HG03159 (cell line): Measurements from ENCODE around the gene TEX48.

ENCODE experiments used
- ATAC-seq: cut with Tn5 transposase; IDR thresholded peaks from one replicate; pipeline ENCODE4 v1.9.1; 2021; ENCODE audit warnings: mild to moderate bottlenecking, moderate library complexity; ENCODE audit not compliant: unreplicated experiment

The TEX48 gene

GRCh38 chr9:114681594-114682332 lies at the start of gene TEX48:
Gene TEX48, minus strand, starts transcription at chr9:114682192. Its CDS starts 10,469 bp downstream, at chr9:114671723.
- ATAC-seq: peak; percentile 79

- ATAC-seq: no peak
Observed at GRCh38 chr9:114731701-114732100, 49.7 kb upstream of the TEX48 start.

DNA sequence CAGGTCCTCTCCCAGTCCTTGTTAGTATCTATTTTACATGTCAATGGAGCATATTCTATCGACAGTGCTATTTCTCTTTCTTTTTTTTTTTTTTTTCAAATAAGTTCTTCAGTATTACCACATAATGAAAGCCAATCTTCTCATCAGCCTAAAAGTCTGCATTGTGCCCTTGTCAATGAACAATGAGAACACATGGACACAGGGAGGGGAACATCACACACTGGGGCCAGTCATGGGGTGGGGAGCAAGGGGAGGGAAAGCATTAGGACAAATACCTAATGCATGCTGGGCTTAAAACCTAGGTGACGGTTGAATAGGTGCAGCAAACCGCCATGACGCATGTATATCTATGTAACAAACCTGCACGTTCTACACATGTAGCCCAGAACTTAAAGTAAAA lies 47.7 kb upstream of the TEX48 start:
- ATAC-seq: no peak

GRCh38 chr9:114725930-114726329 lies 43.9 kb upstream of the TEX48 start:
- ATAC-seq: no peak

DNA sequence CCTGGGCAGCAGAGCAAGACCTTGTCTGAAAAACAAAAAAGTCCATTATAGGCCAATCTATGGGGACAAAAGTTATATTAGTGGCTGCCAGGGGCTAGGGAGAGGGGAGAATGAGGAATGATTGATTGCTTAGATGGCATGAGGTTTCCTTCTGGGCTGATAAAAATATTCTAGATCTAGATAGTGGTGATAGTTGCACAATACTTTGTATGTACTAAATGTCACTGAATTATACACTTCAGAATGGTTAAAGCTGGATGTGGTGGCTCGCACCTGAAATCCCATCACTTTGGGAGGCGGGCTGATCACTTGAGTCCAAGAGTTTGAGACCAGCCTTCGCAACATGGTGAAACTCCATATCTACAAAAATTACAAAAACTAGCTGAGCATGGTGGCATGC lies 42.8 kb upstream of the TEX48 start:
- no peak for ATAC-seq

GRCh38 chr9:114723931-114724330 lies 41.9 kb upstream of the TEX48 start:
- ATAC-seq: no peak

GRCh38 chr9:114722937-114723620 lies 41.1 kb upstream of the TEX48 start:
- ATAC-seq: no peak

- ATAC-seq: no peak
Observed at GRCh38 chr9:114722081-114722621, 40.2 kb upstream of the TEX48 start.

GRCh38 chr9:114721491-114722079 lies 39.6 kb upstream of the TEX48 start:
- no peak for ATAC-seq

DNA sequence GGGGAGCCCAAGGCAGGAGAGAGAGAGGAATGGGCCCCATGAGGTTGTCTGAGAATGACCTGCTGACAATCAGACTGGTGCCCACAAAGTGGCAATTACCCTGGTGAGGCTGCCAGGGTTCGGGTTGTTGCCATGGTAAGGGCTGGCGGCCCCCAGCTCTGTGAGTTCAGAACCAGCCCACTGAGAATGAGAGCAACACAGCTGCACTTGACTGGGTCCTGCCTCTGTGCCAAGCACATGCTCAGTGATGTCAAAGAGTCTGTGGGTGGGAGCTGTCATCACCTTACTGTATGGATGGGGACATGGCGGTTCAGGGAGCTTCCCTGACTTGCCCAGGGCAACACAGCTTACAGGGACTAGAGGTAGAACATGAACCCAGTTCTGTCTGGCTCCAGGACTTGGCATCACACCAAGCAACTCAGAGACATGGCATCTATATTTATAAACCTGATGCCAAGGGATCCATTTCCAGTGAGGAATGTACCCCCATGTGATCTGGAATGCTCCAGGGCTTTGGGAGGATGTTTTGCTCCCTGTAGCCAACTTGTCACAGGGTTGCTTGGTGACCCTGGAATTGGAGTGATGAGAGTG lies 38.2 kb upstream of the TEX48 start:
- no peak for ATAC-seq

- no peak for ATAC-seq
Observed at GRCh38 chr9:114719290-114719689, 37.3 kb upstream of the TEX48 start.

GRCh38 chr9:114718801-114719221 lies 36.8 kb upstream of the TEX48 start:
- ATAC-seq: no peak

DNA sequence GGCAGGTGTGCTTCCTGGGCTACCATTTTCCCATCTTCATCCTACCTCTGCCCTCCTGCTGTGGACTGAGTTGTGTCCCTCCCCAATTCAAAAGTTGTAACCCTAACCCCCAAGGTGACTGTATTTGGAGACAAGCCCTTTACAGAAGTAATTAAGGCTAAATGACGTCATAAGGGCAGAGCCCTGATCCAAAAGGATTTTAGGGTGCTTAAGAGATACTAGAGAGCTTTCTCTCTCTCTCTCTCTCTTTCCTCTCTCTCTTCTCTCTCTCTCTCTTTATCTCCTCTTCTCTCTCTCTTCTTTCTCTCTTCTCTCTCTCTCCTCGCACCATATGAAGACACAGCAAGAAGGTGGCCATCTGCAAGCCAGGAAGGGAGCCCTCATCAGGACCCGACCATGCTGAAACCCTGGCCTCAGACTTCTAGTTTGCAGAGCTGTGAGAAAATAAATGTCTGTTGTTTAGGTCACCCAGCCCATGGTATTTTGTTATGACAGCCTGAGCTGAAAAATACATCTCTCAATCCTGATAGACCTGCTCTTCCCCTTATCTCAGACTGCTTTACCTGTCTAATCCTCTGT lies 36.0 kb upstream of the TEX48 start:
- ATAC-seq: no peak

DNA sequence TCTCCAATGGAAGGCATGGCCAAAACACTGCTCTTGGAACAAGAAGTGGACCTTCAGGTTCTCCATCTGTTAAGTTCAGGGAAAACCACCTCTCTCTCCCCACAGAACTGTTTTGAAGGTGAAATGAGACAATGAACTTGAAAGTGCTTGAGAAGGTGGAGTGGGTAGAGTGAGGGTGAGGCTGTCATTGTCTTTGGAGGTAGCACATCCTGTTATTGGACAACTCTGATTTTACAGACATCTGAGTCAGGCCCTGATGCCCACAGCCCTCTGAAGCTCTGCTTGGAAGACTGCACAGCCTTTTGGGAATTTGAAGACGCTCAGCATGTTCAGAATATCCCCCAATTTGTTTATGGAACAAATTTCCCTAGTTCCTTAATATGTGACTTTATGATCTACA lies 27.6 kb upstream of the TEX48 start:
- ATAC-seq: no peak

- ATAC-seq: no peak
Observed at GRCh38 chr9:114706711-114707110, 24.7 kb upstream of the TEX48 start.

- no peak for ATAC-seq
Observed at GRCh38 chr9:114701988-114702387, 20.0 kb upstream of the TEX48 start.

GRCh38 chr9:114697951-114698351 lies 16.0 kb upstream of the TEX48 start:
- no peak for ATAC-seq

- peak; percentile 71 for ATAC-seq
Observed at GRCh38 chr9:114696814-114697544, 15.0 kb upstream of the TEX48 start.

- no peak for ATAC-seq
Observed at GRCh38 chr9:114695948-114696347, 14.0 kb upstream of the TEX48 start.

DNA sequence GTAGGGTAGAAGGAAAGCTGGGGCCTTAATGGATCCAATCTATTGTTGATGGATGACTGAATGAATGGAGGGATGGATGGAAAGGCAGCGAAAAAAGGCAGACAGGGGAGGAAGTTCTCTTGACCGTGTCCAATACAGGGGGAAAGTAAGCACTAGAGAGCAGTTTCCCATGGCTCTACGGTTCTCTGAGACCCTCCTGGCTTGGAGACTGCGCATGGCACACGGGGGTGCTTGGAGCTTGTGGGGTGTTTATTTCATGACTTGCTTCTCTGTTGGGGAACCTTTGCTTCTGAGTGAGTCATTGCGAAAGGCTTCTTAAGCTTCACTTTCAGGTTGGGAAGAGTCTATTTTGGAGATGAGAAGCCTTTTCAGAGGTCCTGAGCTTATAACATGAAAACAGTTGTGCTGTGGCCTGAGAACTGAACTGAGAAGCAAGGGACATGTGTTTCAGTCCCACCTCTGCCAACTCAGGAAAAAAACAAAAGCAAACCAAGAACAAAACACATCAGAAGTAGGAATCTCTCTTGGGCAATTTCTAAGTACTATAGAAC lies 12.8 kb upstream of the TEX48 start:
- peak; percentile 40 for ATAC-seq
